ENCODE measurements around the gene NEUROG2. TPM values are rescaled to one million over a fixed set of nuclear protein-coding genes. Genes with fewer than 3 reads are reported as not detected.

NEUROG2 gene
- total RNA-seq, 1 experiment from 2014 or later, result not detected

GRCh38 chr4:112536123-112536522 is 20.1 kb upstream of the NEUROG2 start:
- H3K36me3 Mint-ChIP-seq (ENCODE audit: insufficient read depth, unreplicated experiment), result no peaks in the 10 kb centered on the region
- no peaks in the 10 kb centered on the region for H3K4me1 Mint-ChIP-seq (ENCODE audit: low read depth, unreplicated experiment)
- CTCF ChIA-PET, result no interaction called here
- intact Hi-C loops (cut with micrococcal nuclease; ENCODE audit: unreplicated experiment), result no loop called here
- H3K4me3 Mint-ChIP-seq (ENCODE audit: low read depth, unreplicated experiment), result no peak overlapping the region
- no peaks in the 10 kb centered on the region for H3K9me3 Mint-ChIP-seq (ENCODE audit: low read depth, unreplicated experiment)
- no TSS peak for BruUV-seq (replicated peaks)
- TF ChIP-seq CTCF (IDR thresholded peaks at IDR 0.05; ENCODE audit: unreplicated experiment), result no peak
- DNase-seq, result no peak
- no peaks in the 10 kb centered on the region for H3K27me3 Mint-ChIP-seq (ENCODE audit: unreplicated experiment)
- H3K27ac Mint-ChIP-seq (ENCODE audit: unreplicated experiment), result no peak overlapping the region

DNA sequence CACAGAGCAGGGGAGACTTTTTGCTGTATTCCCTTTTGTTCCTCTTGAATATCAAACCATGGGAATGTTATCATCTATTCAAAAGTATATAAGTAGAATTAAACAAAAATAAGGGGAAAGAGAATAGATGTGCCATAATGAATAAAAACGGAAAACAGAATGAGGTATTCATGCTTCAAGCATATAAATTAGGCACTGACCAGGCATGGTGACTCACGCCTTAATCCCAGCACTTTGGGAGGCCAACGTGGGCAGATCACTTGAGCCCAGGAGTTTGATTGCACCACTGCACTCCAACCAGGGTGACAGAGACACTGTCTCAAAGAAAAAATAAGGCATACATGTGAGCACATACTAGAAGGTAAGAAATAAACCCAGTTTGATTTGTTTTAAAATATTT is 16.3 kb upstream of the NEUROG2 start:
- no peak for DNase-seq
- H3K4me3 Mint-ChIP-seq (ENCODE audit: low read depth, unreplicated experiment), result no peak overlapping the region
- TF ChIP-seq CTCF (IDR thresholded peaks at IDR 0.05; ENCODE audit: unreplicated experiment), result no peak
- BruUV-seq (replicated peaks), result no TSS peak
- no peak overlapping the region for H3K27ac Mint-ChIP-seq (ENCODE audit: unreplicated experiment)
- no peaks in the 10 kb centered on the region for H3K9me3 Mint-ChIP-seq (ENCODE audit: low read depth, unreplicated experiment)
- no peaks in the 10 kb centered on the region for H3K36me3 Mint-ChIP-seq (ENCODE audit: insufficient read depth, unreplicated experiment)
- intact Hi-C loops (cut with micrococcal nuclease; ENCODE audit: unreplicated experiment), result no loop called here
- CTCF ChIA-PET, result no interaction called here
- no peaks in the 10 kb centered on the region for H3K4me1 Mint-ChIP-seq (ENCODE audit: low read depth, unreplicated experiment)
- no peaks in the 10 kb centered on the region for H3K27me3 Mint-ChIP-seq (ENCODE audit: unreplicated experiment)

DNA sequence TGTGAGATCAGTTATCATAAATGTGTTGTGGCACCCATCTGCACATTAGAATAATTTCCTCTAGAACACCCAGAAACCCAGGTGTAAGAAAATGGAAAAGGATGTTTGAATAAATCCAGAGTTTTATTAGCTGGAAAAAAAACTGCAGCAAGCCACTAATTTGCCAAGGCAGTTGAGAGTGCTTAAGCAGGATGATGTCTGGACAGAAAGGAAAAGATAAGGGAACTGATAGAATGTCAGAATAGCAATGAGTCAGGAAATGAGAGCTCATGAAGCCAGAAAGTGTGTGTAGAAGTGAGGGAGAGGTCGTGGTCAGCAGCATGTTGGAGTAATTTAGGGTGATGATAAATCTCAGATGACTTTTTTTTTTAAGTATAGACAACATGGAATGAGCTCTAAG is 15.2 kb upstream of the NEUROG2 start:
- CTCF ChIA-PET, result no interaction called here
- no peaks in the 10 kb centered on the region for H3K27me3 Mint-ChIP-seq (ENCODE audit: unreplicated experiment)
- no TSS peak for BruUV-seq (replicated peaks)

DNA sequence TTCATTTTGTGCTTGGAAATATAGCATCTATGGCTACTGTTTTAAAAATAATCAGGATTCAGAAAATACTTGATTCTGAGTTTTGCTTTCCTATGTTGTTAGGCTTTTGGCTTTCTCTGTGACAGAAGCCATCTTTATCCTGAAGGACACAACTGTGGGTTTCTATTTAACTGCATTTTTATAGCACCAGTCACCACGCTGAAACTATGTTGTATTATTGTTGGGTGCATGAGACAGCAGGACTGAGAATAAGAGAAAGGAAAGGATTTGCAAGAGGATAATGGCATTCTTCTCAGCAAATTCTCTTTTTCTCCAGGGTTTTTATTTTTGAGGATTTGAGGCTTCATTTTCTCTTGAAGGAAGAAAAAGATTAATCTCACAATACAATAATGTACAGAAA is 10.1 kb upstream of the NEUROG2 start:
- no peak overlapping the region for H3K27ac Mint-ChIP-seq (ENCODE audit: unreplicated experiment)
- no peak for TF ChIP-seq CTCF (IDR thresholded peaks at IDR 0.05; ENCODE audit: unreplicated experiment)
- no peaks in the 10 kb centered on the region for H3K9me3 Mint-ChIP-seq (ENCODE audit: low read depth, unreplicated experiment)
- intact Hi-C loops (cut with micrococcal nuclease; ENCODE audit: unreplicated experiment), result loop anchor here (10.0 kb wide), 1 partner anchor 461 kb away; no protein-coding TSS in a partner anchor
- no peaks in the 10 kb centered on the region for H3K36me3 Mint-ChIP-seq (ENCODE audit: insufficient read depth, unreplicated experiment)
- DNase-seq, result no peak
- CTCF ChIA-PET, result no interaction called here
- H3K27me3 Mint-ChIP-seq (ENCODE audit: unreplicated experiment), result peaks cover 8% of the 10 kb centered on the region
- no peaks in the 10 kb centered on the region for H3K4me1 Mint-ChIP-seq (ENCODE audit: low read depth, unreplicated experiment)
- BruUV-seq (replicated peaks), result no TSS peak
- H3K4me3 Mint-ChIP-seq (ENCODE audit: low read depth, unreplicated experiment), result no peak overlapping the region

More for the DNA sequence above, 15.2 kb upstream of the NEUROG2 start:
- H3K4me1 Mint-ChIP-seq (ENCODE audit: low read depth, unreplicated experiment), result no peaks in the 10 kb centered on the region
- DNase-seq, result no peak
- H3K4me3 Mint-ChIP-seq (ENCODE audit: low read depth, unreplicated experiment), result no peak overlapping the region
- no peaks in the 10 kb centered on the region for H3K9me3 Mint-ChIP-seq (ENCODE audit: low read depth, unreplicated experiment)
- no peaks in the 10 kb centered on the region for H3K36me3 Mint-ChIP-seq (ENCODE audit: insufficient read depth, unreplicated experiment)
- H3K27ac Mint-ChIP-seq (ENCODE audit: unreplicated experiment), result no peak overlapping the region
- intact Hi-C loops (cut with micrococcal nuclease; ENCODE audit: unreplicated experiment), result no loop called here
- TF ChIP-seq CTCF (IDR thresholded peaks at IDR 0.05; ENCODE audit: unreplicated experiment), result no peak
